ENCODE data around the gene PROCA1.
A peak's percentile ranks its signal among the peaks of the same experiment; 100 is the strongest.
"Not testable (repeated sequence)": the region's sequence is repeated elsewhere in the genome, so short reads cannot be mapped to it uniquely, and the experiment has no call there.

The PROCA1 gene

DNA sequence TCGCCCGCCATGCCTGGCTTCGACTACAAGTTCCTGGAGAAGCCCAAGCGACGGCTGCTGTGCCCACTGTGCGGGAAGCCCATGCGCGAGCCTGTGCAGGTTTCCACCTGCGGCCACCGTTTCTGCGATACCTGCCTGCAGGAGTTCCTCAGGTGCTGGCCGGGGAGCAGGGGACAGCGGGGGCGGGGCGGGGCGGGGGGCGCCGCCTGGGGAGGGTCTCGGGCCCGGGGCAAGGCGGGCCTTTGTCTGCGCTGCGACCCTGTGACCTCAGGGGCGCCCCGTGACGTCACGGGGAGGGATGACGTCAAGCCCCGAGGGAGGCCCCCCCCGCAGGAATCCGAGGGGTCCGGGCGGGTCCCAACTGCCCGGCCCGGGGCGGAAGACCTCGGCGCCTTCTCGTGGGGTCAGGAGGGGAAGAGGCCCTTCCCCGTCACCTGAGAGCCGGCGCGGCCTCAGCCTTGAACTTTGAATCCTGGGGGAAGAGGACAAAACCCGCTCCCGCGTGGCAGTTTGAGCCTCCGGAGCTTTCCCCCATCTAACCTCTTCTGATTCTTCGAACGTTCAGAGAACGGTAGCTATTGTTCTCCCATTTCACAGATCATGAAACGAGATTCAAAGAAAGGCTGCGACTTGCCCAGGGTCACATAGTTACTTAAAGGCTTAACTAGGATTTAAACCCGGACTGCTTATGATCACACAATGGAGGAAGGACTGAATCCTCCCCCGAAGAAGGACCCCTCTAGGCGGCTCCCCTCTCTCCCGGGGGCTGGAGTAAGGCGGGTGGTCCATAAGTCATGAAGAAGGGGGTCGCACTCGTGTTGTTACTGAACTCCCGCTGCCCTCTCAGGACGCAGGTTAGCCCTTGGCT, 32.6 kb upstream of the PROCA1 start:
- Histone ChIP-seq H3K27me3 (no peaks in the 10 kb centered on the region), H3K9ac (peak overlapping the region; percentile 96), H3K4me2 (peak overlapping the region; percentile 96), H3K36me3 (peaks cover 35% of the 10 kb centered on the region), H3K9me3 (no peaks in the 10 kb centered on the region), H4K20me1 (peaks cover 50% of the 10 kb centered on the region), H3K4me1 (peaks cover 69% of the 10 kb centered on the region), H3K4me3 (peak overlapping the region; percentile 86), H3K27ac (peak overlapping the region; percentile 95)
- no peak for TF ChIP-seq Cebpa-rat (IDR thresholded peaks at IDR 0.05)

DNA sequence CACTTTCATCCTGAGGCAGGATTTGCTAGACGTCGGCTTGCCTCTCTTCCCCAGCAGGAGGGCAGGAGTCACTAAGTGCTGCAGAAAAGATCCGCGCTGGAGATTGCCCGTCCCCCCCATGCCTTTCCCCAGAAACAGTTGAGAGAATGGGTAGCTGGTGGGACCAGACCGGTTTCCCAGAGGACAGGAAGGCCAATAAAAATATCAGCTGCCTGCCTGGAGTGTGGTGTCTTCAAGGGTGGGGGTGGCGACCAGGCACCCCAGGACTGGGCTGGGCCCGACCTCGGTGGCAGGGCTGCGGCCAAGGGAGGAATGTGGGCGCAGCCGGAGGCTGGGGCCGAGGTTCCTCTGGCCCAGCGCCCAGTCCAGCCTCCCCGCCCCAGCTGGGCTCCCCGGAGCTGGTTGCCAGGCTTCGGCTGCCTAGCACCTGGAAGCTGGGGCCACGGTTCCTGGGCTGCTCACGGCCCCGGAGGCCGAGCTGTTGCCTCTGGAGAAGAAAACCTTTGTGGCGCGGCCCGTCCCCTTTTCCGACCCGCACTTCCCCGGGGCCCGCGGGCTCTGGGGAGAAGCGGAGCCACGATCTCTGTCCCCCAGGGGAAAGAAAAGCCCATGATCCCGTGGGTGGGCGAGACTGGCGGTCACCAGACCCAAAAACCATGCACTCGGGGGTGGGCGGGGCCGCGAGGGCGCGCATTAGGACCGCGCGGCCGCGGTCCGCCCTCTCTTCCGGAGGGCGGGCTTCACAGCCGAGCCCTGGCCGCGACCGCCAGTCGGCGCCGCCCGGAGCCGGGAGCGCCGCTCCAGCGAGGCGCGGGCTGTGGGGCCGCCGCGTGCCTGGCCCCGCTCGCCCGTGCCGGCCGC, 31.8 kb upstream of the PROCA1 start, which contains the start of gene TRAF4:
TRAF4 (plus strand) TSS at position 769 of the 861 bp plus-strand sequence. CDS start 102 bp downstream, outside the sequence.
- peak within 1 kb of the TSS; percentile 86 for H3K4me3 ChIP-seq
- H3K36me3 ChIP-seq = peaks cover 26% of the 10 kb centered on the region
- H3K27me3 ChIP-seq = no peaks in the 10 kb centered on the region
- peaks cover 78% of the 10 kb centered on the region for H3K4me1 ChIP-seq
- no peaks in the 10 kb centered on the region for H3K9me3 ChIP-seq
- no peak for TF ChIP-seq Cebpa-rat (IDR thresholded peaks at IDR 0.05)
- H3K27ac ChIP-seq = peak within 1 kb of the TSS; percentile 95
- peak within 1 kb of the TSS; percentile 96 for H3K9ac ChIP-seq
- H4K20me1 ChIP-seq = peaks cover 41% of the 10 kb centered on the region
- peak within 1 kb of the TSS; percentile 96 for H3K4me2 ChIP-seq

DNA sequence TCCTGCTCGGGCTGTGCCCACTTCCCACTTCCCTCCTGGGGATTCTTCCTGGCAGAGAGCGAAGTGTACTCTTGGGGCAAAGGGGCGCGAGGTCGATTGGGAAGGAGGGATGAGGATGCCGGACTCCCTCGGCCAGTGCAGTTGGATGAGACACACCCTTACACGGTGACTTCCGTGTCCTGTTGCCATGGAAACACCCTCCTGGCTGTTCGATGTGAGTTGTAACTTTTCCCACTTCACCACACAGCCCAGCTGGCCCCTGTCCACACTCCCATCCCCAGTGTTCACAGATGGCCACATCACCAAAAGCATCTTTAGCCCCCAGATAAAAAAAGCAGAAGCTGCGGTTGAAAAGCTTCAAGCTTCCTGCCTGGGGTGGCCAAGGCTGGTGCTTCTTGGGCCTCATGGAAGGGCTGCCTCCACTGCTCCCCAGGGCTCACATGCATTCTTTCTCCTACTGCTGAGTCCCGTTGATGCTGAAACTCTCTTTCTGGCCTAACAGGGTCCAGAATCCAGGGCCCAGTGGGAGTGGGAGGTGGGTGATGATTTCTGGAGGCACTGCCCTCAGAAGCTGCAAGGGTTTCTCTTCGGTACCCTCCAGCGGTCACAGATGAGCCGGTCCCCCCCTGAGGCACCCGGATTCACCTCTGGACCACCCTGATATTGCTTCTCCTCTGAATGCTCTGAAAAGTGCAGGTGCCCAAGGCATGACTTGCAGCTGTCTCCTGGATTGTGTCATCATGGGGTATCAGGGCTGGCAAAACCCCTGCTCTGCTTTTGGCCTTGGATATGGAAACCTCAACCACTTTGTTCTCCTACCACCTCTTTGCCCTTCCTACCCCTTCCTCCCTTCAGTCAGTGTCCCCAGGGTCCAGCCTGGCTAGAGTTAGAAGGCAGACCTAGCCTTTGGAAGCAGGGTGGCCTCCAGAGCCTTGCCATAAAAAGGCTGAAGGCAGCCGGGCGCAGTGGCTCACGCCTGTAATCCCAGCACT, 30.0 kb upstream of the PROCA1 start:
- TF ChIP-seq Cebpa-rat (IDR thresholded peaks at IDR 0.05) = peak; percentile 79
- H3K9me3 ChIP-seq = peaks cover 3% of the 10 kb centered on the region; the same call in 1 of the 2 replicates
- peak overlapping the region; percentile 52 for H3K4me3 ChIP-seq
- peak overlapping the region; percentile 96 for H3K4me2 ChIP-seq
- H3K27me3 ChIP-seq = no peaks in the 10 kb centered on the region
- H4K20me1 ChIP-seq = peaks cover 23% of the 10 kb centered on the region
- peaks cover 79% of the 10 kb centered on the region for H3K4me1 ChIP-seq
- H3K36me3 ChIP-seq = peaks cover 8% of the 10 kb centered on the region
- peak overlapping the region; percentile 96 for H3K9ac ChIP-seq
- peak overlapping the region; percentile 95 for H3K27ac ChIP-seq

DNA sequence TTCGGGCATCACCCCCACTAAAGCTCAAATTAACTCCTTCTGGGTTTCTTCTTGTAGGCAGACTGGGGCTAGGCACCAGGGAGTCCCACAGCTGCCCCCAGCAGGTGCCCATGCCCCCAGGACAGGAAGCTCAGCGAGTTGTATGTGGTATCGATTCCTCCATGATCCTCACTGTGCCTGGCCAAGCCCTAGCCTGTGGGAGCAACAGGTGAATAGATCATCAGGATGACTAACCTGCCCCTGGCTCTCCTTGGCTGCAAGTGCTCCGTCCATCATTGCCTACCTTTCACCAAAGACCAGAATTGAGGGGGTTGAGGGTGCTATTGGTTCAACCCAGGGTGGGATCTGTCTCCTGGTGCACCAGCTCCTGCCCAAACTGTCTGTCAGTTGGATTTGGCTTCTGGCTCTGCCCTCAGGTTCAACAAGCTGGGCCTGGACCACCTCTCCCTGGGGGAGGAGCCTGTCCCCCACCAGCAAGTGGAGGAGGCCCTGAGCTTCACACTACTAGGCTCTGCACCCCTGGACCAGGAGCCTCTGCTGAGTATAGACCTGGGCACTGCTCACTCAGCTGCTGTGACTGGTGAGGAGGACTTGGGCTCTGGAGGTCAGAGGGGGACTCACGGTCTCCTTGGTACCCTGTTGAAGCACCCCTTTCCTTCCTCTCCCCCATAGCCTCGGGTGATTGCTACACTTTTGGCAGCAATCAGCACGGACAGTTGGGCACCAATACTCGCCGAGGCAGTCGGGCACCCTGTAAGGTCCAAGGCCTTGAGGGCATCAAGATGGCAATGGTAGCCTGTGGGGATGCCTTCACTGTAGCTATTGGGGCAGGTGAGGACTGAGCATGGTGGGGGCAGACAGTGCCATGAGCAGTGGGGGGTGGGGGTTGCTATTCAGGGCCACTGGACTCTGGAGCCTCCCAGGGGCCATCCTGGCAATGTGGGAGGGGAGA, 29.0 kb upstream of the PROCA1 start:
- Histone ChIP-seq H3K4me1 (peaks cover 69% of the 10 kb centered on the region), H3K27me3 (no peaks in the 10 kb centered on the region), H3K4me3 (peak overlapping the region; percentile 52), H3K36me3 (no peaks in the 10 kb centered on the region), H3K9me3 (peaks cover 3% of the 10 kb centered on the region; the same call in 1 of the 2 replicates), H4K20me1 (peaks cover 13% of the 10 kb centered on the region), H3K4me2 (peak overlapping the region; percentile 96), H3K9ac (peak overlapping the region; percentile 96; the same call in 1 of the 2 replicates), H3K27ac (peak overlapping the region; percentile 95)
- TF ChIP-seq Cebpa-rat (IDR thresholded peaks at IDR 0.05) = no peak

DNA sequence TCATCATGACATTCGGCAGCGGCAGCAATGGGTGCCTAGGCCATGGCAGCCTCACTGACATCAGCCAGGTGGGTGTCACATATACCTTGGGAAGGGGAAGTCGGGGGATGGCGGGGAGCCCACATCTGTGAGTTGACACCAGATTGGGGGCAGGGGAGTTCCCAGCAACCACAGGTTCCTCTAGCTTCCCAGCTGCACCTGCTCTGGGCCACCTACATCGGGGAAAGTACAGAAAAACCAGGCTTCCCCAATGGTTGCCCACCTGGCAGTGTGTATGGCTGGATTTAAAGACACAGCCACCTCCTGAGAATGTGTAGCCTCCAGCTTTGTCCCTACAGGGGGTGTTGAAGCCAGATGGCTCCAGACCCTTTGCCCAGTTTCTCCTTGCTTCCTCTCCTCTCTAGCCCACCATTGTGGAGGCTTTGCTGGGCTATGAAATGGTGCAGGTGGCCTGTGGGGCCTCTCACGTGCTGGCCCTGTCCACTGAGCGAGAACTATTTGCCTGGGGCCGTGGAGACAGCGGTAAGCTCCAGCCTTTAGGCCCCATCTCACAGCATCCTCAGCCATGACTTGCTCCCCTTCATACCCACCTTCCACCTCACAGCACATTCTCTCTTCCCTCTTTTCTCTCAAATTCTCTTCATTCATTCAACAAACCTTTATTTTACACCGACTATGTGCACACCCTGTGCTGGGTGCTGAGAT, 27.1 kb upstream of the PROCA1 start:
- Histone ChIP-seq H3K27ac (peak overlapping the region; percentile 84), H3K4me2 (peak overlapping the region; percentile 96), H3K9me3 (peaks cover 3% of the 10 kb centered on the region; the same call in 1 of the 2 replicates), H3K27me3 (no peaks in the 10 kb centered on the region), H3K9ac (peak overlapping the region; percentile 51), H3K4me1 (peaks cover 82% of the 10 kb centered on the region), H3K36me3 (peaks cover 18% of the 10 kb centered on the region; the same call in 1 of the 2 replicates), H4K20me1 (no peaks in the 10 kb centered on the region), H3K4me3 (peak overlapping the region; percentile 30)
- TF ChIP-seq Cebpa-rat (IDR thresholded peaks at IDR 0.05) = no peak

- no peaks in the 10 kb centered on the region for H3K27me3 ChIP-seq
- H3K9me3 ChIP-seq = peaks cover 3% of the 10 kb centered on the region; the same call in 1 of the 2 replicates
- peak overlapping the region; percentile 96 for H3K4me2 ChIP-seq
- H4K20me1 ChIP-seq = no peaks in the 10 kb centered on the region
- H3K9ac ChIP-seq = peak overlapping the region; percentile 51
- peak overlapping the region; percentile 30 for H3K4me3 ChIP-seq
- TF ChIP-seq Cebpa-rat (IDR thresholded peaks at IDR 0.05) = no peak
- peak overlapping the region; percentile 84 for H3K27ac ChIP-seq
- H3K36me3 ChIP-seq = peaks cover 19% of the 10 kb centered on the region; the same call in 1 of the 2 replicates
- peaks cover 77% of the 10 kb centered on the region for H3K4me1 ChIP-seq
Measured at GRCh38 chr17:28737770-28738679, 26.3 kb upstream of the PROCA1 start.

DNA sequence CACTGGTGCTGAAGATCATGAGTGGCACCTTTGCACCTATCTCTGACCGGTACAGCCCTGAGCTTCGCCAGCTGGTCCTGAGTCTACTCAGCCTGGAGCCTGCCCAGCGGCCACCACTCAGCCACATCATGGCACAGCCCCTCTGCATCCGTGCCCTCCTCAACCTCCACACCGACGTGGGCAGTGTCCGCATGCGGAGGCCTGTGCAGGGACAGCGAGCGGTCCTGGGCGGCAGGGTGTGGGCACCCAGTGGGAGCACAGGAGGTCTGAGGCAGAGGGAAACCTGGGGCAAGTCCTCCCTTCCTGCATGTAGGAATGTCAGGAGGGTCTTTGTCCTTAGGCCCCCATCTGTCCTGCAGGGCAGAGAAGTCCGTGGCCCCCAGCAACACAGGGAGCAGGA, 25.6 kb upstream of the PROCA1 start:
- Histone ChIP-seq H3K4me3 (peak overlapping the region; percentile 23; the same call in 1 of the 2 replicates), H3K4me1 (peaks cover 70% of the 10 kb centered on the region), H3K27me3 (no peaks in the 10 kb centered on the region), H3K36me3 (peaks cover 19% of the 10 kb centered on the region; the same call in 1 of the 2 replicates), H3K4me2 (peak overlapping the region; percentile 96), H4K20me1 (no peaks in the 10 kb centered on the region), H3K27ac (peak overlapping the region; percentile 84), H3K9me3 (peaks cover 3% of the 10 kb centered on the region; the same call in 1 of the 2 replicates), H3K9ac (0 out of 2 replicates have a peak overlapping the region, but pooled peaks have one; percentile 51)
- no peak for TF ChIP-seq Cebpa-rat (IDR thresholded peaks at IDR 0.05)

DNA sequence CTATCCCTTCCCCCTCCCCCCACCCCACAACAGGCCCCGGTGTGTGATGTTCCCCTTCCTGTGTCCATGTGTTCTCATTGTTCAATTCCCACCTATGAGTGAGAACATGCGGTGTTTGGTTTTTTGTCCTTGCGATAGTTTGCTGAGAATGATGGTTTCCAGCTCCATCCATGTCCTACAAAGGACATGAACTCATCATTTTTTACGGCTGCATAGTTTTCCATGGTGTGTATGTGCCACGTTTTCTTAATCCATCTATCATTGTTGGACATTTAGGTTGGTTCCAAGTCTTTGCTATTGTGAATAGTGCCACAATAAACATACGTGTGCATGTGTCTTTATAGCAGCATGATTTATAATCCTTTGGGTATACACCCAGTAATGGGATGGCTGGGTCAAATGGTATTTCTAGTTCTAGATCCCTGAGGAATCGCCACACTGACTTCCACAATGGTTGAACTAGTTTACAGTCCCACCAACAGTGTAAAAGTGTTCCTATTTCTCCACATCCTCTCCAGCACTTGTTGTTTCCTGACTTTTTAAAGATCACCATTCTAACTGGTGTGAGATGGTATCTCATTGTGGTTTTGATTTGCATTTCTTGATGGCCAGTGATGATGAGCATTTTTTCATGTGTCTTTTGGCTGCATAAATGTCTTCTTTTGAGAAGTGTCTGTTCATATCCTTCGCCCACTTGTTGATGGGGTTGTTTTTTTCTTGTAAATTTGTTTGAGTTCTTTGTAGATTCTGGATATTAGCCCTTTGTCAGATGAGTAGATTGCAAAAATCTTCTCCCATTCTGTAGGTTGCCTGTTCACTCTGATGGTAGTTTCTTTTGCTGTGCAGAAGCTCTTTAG, 24.5 kb upstream of the PROCA1 start:
- not testable (repeated sequence) for H3K4me2 ChIP-seq, H4K20me1 ChIP-seq, H3K9ac ChIP-seq, H3K9me3 ChIP-seq, H3K27me3 ChIP-seq, H3K4me3 ChIP-seq, H3K27ac ChIP-seq
- peaks cover 58% of the 10 kb centered on the region for H3K4me1 ChIP-seq
- H3K36me3 ChIP-seq = peaks cover 19% of the 10 kb centered on the region; the same call in 1 of the 2 replicates
